ENCODE results near the gene COBL.

Gene COBL

DNA sequence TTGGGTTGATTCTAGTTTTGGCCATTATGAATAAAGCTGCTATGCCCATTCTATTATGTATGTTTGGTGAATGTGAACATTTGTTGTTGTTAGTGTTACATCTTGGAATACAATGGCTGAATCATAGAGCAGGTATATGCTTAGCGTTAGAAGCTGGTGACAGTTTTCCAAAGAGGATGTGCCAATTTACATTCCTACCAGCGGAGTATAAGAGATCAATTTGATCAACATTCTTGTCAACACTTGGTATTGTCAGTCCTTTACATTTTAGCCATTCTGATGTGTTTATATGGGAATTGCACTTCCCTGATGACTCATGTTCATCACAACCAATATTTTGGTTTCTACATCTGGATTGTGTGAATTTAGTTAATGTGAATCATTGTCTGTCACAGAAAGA lies 37.8 kb upstream of the COBL start:
- TF ChIP-seq, protein P1, sequence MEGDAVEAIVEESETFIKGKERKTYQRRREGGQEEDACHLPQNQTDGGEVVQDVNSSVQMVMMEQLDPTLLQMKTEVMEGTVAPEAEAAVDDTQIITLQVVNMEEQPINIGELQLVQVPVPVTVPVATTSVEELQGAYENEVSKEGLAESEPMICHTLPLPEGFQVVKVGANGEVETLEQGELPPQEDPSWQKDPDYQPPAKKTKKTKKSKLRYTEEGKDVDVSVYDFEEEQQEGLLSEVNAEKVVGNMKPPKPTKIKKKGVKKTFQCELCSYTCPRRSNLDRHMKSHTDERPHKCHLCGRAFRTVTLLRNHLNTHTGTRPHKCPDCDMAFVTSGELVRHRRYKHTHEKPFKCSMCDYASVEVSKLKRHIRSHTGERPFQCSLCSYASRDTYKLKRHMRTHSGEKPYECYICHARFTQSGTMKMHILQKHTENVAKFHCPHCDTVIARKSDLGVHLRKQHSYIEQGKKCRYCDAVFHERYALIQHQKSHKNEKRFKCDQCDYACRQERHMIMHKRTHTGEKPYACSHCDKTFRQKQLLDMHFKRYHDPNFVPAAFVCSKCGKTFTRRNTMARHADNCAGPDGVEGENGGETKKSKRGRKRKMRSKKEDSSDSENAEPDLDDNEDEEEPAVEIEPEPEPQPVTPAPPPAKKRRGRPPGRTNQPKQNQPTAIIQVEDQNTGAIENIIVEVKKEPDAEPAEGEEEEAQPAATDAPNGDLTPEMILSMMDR (conservative IDR thresholded peaks at IDR 0.05; ENCODE audit: low read length) = no peak
- no peak for DNase-seq (ENCODE audit: low read depth)
- H3K4me3 ChIP-seq (ENCODE audit: low read length) = no peak overlapping the region

DNA sequence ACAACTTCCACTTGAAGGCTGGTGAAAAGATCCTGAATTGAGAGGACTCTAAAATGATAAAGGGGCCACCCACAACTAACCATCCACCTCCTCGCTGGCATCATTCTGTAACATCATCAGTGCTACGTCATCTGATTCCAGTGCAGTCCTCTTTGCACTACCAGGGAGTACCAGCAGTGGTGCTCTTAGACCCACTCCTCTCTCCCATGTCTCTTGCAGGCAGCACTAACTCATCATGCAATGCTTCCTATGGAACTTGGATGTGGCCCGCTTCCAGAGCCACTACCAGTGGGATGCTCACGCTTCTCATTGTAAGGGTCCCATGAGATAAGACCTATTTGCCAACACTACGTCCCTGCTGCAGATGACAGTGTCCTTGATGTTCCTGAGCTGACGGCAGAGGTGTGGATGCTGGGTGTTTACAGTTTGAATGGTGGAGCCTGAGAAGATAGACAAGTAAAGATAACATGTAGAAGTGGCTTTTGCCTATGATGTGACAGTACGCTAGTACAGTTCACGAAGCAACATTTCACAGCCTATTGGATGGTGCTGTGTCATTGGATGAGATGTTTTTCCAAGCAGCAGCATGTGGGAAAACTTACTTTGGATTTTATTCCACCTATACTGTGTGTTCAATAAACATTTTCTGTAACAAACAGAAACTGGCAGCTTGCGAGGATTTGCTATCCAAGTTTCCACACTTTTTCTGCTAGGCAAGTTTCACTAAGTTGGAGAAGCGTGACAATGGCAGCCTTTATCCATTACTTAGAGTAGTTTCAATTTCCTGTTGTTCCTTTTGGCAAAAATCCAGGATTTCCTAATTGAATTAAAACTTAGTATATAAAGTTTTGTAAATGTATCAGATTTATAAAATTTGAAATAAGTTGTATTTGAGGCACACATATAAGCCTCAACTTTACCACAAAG lies 35.8 kb upstream of the COBL start:
- TF ChIP-seq, protein P1 (conservative IDR thresholded peaks at IDR 0.05; ENCODE audit: low read length) = no peak
- H3K4me3 ChIP-seq (ENCODE audit: low read length) = no peak overlapping the region
- DNase-seq (ENCODE audit: low read depth) = no peak

DNA sequence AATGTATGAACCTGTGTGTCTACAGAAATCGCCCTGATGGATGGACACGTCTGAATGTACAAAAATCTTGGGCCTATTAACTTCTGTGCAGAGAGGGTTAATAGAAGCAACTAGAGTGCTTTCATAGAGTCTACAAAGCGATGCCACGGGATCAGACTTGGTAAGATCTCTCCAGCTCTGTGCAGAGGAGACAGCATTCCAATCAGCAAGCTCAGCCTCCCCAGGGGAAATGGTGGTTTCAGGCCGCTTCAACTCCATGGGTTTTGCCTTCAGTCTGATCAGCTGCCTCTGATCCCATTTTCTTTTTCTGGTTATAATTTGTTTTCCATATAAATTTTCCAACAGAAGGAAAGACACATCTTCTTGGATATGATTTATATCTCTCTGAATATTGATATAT lies 35.1 kb upstream of the COBL start:
- TF ChIP-seq, protein P1 (conservative IDR thresholded peaks at IDR 0.05; ENCODE audit: low read length) = no peak
- no peak overlapping the region for H3K4me3 ChIP-seq (ENCODE audit: low read length)
- DNase-seq (ENCODE audit: low read depth) = peak; percentile 3

DNA sequence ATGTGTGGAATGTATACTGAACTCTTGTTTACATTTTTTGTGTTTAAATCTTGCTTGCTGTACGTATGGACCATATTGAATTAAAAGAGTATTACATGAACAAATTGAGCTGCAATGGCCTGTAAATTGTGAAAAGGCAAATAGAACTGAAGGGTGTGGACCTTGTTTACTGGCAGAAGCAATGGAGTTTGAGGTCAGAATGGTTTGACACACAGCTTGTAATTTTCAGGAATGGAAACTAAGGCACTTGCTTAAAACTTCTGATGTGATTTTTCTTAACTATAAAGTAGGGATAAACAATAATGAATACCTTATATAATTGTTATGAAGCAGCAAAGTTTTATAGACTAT lies 33.9 kb upstream of the COBL start:
- TF ChIP-seq, protein P1 (conservative IDR thresholded peaks at IDR 0.05; ENCODE audit: low read length) = no peak
- H3K4me3 ChIP-seq (ENCODE audit: low read length) = no peak overlapping the region

DNA sequence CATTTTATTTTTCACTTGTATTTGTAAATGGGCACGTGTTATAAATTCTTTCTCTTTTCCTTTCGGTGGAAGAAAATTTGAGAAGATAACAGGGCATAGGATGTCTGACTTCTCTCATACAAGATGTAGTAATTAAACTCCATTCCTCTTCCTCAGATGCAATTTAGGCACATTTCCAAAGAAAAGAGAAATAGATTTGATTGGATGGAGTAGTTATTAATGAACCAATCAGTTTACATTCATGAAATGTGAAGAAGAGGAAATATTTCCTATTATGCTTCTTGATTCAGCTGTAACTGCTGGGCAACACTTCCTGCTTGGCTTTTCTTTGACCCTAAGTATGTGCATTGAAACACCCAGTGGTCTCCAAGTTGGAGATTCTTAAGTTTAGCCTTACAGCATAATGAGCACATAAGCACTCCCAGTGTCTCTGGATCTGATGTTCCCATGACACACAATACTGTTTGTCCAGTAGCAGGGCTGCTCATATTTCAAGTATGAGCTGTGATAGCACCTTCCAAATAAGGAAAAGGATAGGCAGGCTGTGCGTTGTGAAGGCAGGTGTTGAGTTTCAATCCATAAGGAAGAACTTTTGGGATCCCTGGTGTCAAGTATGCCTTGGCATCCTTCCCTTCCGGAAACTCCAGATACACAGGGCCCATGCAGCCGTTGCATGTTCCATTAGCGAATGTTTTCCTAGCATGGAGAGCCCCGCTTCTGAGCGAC lies 33.4 kb upstream of the COBL start:
- TF ChIP-seq, protein P1 (conservative IDR thresholded peaks at IDR 0.05; ENCODE audit: low read length) = no peak
- H3K4me3 ChIP-seq (ENCODE audit: low read length) = no peak overlapping the region
- no peak for DNase-seq (ENCODE audit: low read depth)

More for the DNA sequence above, 33.9 kb upstream of the COBL start:
- DNase-seq (ENCODE audit: low read depth) = no peak

DNA sequence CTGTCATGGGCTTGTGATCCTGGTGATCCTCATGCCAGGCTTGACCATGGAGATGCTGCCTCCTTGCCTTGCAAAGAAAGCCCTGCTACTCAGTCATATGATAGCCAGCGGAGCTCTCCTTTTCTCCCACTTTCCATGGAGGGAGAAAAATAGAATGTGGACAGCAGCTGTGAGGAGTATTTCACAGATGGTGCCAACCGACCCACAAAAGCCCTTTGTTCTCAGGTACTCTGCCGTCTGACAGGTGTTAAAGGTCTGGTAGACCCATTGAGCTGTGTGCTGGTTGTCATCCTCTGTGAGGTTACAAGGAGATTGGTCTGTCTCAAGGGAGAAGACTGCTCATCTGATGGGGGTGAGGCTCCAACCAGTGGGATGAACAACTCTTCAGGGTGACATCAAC lies 29.5 kb upstream of the COBL start:
- TF ChIP-seq, protein P1 (conservative IDR thresholded peaks at IDR 0.05; ENCODE audit: low read length) = no peak
- no peak overlapping the region for H3K4me3 ChIP-seq (ENCODE audit: low read length)
- DNase-seq (ENCODE audit: low read depth) = no peak
